Stimulated activated CD4-positive, alpha-beta T cell treated with anti-CD3 and anti-CD28 coated beads, Interleukin-1b, Interleukin-23, amount 100 ng/mL, for 4 hours (primary cell): ENCODE data around the gene OSBPL10.

Experiments
- DNase-seq, 2 donors: peaks; one replicate each; pipeline ENCODE4 v3.0.0-alpha.2; 2020; ENCODE audit warnings: low read depth in 2 of 2

OSBPL10 gene

GRCh38 chr3:31748281-31748932, 232.7 kb downstream of the OSBPL10 start:
- DNase-seq: no peak

GRCh38 chr3:31747785-31748184, 233.3 kb downstream of the OSBPL10 start:
- no peak for DNase-seq

- no peak for DNase-seq
Observed at GRCh38 chr3:31744913-31745312, 236.1 kb downstream of the OSBPL10 start.

- no peak for DNase-seq
Observed at GRCh38 chr3:31743331-31744089, 237.6 kb downstream of the OSBPL10 start.

- no peak for DNase-seq
Observed at GRCh38 chr3:31740397-31740796, 240.7 kb downstream of the OSBPL10 start.

GRCh38 chr3:31738412-31738811, 242.7 kb downstream of the OSBPL10 start:
- no peak for DNase-seq

GRCh38 chr3:31735667-31736066, 245.4 kb downstream of the OSBPL10 start:
- no peak for DNase-seq

- DNase-seq: no peak
Observed at GRCh38 chr3:31733234-31733667, 247.8 kb downstream of the OSBPL10 start.

GRCh38 chr3:31732548-31732947, 248.5 kb downstream of the OSBPL10 start:
- no peak for DNase-seq

GRCh38 chr3:31729573-31729972, 251.5 kb downstream of the OSBPL10 start:
- no peak for DNase-seq

- no peak for DNase-seq
Observed at GRCh38 chr3:31729082-31729481, 252.0 kb downstream of the OSBPL10 start.

- no peak for DNase-seq
Observed at GRCh38 chr3:31728403-31728802, 252.7 kb downstream of the OSBPL10 start.

- DNase-seq: no peak
Observed at GRCh38 chr3:31725976-31726375, 255.1 kb downstream of the OSBPL10 start.

GRCh38 chr3:31725568-31725967, 255.5 kb downstream of the OSBPL10 start:
- no peak for DNase-seq

GRCh38 chr3:31724651-31725050, 256.4 kb downstream of the OSBPL10 start:
- DNase-seq: no peak

- DNase-seq: no peak
Observed at GRCh38 chr3:31724116-31724515, 256.9 kb downstream of the OSBPL10 start.

GRCh38 chr3:31723701-31724100, 257.4 kb downstream of the OSBPL10 start:
- no peak for DNase-seq

GRCh38 chr3:31721676-31722075, 259.4 kb downstream of the OSBPL10 start:
- DNase-seq: no peak

- no peak for DNase-seq
Observed at GRCh38 chr3:31714495-31715280, 266.4 kb downstream of the OSBPL10 start.

- DNase-seq: no peak
Observed at GRCh38 chr3:31713816-31714215, 267.2 kb downstream of the OSBPL10 start.

- no peak for DNase-seq
Observed at GRCh38 chr3:31710123-31710803, 270.8 kb downstream of the OSBPL10 start.

GRCh38 chr3:31709526-31709925, 271.5 kb downstream of the OSBPL10 start:
- DNase-seq: no peak
